ENCODE data around the gene SMOC1.

GRCh38 chr14:69994002-69994401 lies 114.8 kb downstream of the SMOC1 start:
- peak; percentile 24; the same call in 1 of the 2 replicates for TF ChIP-seq POLR2AphosphoS5 (IDR thresholded peaks at IDR 0.05; ENCODE audit: low read depth, low read length)
- no peak for TF ChIP-seq TAF1 (IDR thresholded peaks at IDR 0.05; ENCODE audit: borderline replicate concordance, insufficient read depth, low read length)
- TF ChIP-seq FOXP2 (optimal IDR thresholded peaks at IDR 0.05; ENCODE audit: borderline replicate concordance, extremely low read depth, extremely low read length, insufficient read depth): no peak

Measured in PFSK-1 (cell line).